Skin epidermis (tissue), 12 donors: ENCODE measurements around the gene PPARA.

Experiments used
- H3K27ac ChIP-seq, 21 experiments: fragments of 200-600 bp; sonication (generic) in 11 of 21; one replicate each; pipeline ENCODE4 v1.5.0; 2020; ENCODE audit warnings: mild to moderate bottlenecking in 3 of 21, inconsistent platforms in 2 of 21, moderate library complexity in 2 of 21
- H3K4me3 ChIP-seq, 7 experiments: fragments of 200-600 bp; sonication (generic) in 2 of 7; one replicate each; pipeline ENCODE4 v1.5.0; 2020; ENCODE audit warnings: inconsistent platforms in 2 of 7, mild to moderate bottlenecking in 2 of 7, moderate library complexity in 1 of 7

The PPARA gene

GRCh38 chr22:46150034-46150654 is at the start of gene PPARA:
Gene PPARA (plus strand): TSS chr22:46150526. CDS start chr22:46198384, 47,858 bp downstream.
- Histone ChIP-seq H3K4me3 (peak within 1 kb of the TSS; percentile 79 to 97 (median 88)), H3K27ac (peak within 1 kb of the TSS in 20 of 21 experiments; percentile 34 to 95 (median 84))

DNA sequence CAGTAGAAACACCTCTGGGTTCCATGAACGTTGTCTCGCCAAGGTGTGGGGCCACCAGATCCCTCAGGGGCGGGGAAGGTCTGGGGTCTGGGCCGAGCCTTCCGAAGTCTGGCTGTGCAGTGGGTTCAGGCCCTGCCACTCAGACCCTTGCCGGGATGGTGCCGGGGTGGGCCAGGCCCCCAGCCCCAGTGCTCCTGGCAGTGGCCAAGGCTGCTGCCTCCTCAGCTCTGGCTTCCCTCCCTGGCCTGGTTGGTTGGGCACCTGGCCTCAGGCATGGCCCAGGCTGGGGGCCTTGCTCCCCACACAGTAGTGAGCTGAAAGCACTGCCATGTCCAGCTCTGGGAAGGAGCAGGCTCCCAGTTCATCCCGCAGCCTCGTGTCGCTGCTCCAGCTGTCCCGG is 48.2 kb upstream of the PPARA start:
- H3K27ac ChIP-seq = peak overlapping the region in 18 of 21 experiments; percentile 8 to 92 (median 82)
- H3K4me3 ChIP-seq = no peak overlapping the region

GRCh38 chr22:46102752-46103151 is 47.6 kb upstream of the PPARA start:
- Histone ChIP-seq H3K27ac (peak overlapping the region in 19 of 21 experiments; percentile 4 to 92 (median 83)), H3K4me3 (no peak overlapping the region)

DNA sequence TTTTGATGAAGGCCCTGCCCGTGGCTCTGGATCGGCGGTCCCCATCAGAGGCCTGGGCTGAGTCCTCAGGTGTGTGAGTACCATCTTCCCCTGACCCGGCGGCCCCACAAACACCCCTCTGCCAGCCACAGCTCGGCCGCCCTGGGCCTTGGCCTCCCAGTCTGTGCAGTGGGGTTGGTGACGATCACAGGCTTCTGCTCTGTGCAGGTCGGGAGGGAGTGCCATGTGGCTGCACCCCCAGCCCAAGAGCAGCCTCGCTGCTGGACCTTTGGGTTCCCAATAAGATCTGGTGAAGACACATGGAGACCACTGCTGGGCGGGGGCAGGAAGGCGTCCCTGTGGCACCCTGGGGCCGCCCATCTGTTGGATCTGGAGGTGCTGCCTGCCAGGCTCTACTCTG is 47.1 kb upstream of the PPARA start:
- Histone ChIP-seq H3K27ac (peak overlapping the region in 20 of 21 experiments; percentile 4 to 92 (median 82)), H3K4me3 (no peak overlapping the region)

DNA sequence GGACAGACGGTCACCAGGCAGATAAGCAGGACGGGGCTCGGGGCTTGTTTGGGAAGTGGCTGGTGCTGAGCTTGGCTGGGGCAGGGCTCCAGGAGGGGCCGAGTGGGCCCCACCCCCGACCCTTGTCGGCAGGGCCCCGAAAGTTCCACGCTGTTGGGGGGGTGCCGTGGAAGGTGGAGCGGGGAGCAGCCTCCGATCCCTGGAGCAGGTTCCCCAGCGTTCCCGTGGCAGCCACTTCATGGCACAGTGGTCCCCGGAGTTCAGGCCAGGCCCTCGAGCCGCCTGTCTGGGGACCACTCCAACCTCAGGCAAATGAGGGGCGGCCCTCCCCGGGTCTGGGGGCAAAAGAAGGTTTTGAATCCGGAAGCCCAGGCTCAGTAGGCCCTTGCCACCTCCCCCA is 46.7 kb upstream of the PPARA start:
- H3K4me3 ChIP-seq = no peak overlapping the region
- H3K27ac ChIP-seq = peak overlapping the region in 19 of 21 experiments; percentile 57 to 92 (median 83)

DNA sequence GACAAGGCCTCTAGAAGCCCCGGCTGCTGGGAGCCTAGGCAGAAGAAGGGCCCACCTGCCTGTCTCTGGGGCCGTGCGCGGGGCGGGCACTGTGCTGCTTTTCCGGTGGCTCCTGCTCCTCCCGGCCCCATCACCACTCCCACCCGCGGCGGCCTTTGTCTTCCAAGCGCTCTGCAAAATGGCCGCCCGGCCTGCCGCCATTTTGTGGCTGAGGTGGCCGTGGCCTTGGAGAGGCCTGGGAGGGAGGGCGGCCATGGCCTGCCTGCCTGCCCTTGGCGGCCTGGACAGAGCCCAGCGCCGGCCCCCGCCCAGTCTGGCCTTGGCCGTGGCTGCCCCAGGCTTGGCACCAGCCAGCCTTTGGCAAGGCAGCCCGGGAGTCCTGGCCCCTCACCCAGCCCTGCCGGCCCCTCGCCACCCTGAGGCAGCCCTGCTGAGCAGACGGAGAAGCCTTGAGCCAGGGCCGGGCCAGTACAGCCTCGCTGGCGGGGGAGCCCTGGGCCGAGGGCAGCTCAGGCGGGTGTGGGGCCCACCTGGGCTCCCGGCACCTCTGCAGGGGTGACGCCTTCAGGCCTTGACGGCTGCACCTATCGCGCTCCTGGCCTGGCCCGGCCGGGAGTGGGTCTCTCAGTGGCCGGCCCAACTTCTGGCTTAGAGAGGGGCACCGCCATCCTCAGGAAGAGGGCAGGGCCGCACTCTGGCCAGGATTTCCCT is 46.0 kb upstream of the PPARA start:
- Histone ChIP-seq H3K27ac (peak overlapping the region in 20 of 21 experiments; percentile 57 to 92 (median 82)), H3K4me3 (no peak overlapping the region)

- Histone ChIP-seq H3K4me3 (no peak overlapping the region), H3K27ac (peak overlapping the region in 20 of 21 experiments; percentile 57 to 92 (median 82))
Measured at GRCh38 chr22:46104881-46105493, 45.3 kb upstream of the PPARA start.

GRCh38 chr22:46105494-46106278 is 44.6 kb upstream of the PPARA start:
- Histone ChIP-seq H3K27ac (peak overlapping the region in 20 of 21 experiments; percentile 61 to 92 (median 82)), H3K4me3 (no peak overlapping the region)

DNA sequence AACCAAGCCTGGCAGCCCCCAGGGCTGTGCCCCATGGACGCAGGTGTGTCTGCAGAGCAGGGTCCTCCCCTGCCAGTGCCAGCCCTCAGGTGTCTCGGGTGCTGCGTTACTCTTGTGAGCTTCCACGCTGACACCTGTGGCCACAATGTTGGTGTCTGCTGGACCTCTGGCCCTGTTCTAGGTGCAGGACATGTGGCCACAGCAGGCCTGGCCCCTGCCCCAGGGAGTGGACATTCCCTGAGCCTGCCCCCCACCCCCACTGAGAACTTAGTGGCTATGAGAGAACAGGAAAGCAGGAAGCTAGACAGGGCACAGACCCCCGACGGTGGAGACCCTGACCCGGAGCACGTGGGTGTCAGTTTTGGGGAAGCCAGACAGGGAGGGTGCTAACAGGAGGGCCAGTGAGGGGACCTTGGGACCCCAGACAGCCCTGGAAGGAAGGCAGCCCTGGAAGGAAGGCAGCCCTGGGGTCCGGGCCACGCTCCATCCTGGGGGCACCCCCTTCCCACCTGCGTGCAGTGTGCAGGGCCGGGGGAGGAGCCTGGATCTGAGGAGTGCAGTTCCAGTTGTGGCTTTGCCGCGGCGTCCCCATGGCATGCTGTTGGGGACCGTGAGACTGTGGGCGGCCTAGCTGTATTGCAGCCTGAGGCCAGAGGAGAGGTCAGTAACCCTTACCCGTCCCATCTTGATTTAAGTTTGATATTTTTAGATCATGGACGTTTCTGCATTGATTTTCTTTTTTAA is 43.9 kb upstream of the PPARA start:
- Histone ChIP-seq H3K27ac (peak overlapping the region in 20 of 21 experiments; percentile 61 to 92 (median 82)), H3K4me3 (no peak overlapping the region)

DNA sequence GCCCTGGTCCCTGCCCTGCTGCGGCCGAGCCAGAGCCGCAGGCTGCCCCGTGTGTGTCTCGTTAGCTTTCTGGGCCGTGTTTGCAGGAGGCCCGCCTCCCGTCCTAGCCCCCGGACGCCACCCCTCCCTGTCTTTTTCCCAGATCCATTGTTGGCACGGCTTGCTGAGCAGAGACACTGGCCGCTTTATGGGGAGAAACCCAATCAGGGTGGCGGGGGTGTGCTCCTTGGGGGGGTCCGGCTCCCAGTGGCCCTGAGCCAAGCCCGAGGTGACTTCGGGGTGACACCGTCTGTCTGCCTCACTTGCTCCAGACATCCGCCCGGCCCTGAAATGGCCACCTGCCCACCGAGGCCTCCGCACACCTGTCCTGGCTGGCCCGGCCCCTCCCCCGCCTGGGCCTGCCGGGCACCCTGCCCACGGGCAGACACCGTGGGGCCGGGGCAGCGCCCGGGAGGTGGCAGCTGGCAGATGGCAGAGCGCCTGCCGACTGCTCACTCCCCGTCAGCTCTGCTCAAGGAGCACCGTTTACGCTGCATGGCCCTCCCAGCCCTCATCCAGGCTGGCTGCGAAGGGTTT is 43.1 kb upstream of the PPARA start:
- peak overlapping the region in 20 of 21 experiments; percentile 61 to 92 (median 82) for H3K27ac ChIP-seq
- no peak overlapping the region for H3K4me3 ChIP-seq

DNA sequence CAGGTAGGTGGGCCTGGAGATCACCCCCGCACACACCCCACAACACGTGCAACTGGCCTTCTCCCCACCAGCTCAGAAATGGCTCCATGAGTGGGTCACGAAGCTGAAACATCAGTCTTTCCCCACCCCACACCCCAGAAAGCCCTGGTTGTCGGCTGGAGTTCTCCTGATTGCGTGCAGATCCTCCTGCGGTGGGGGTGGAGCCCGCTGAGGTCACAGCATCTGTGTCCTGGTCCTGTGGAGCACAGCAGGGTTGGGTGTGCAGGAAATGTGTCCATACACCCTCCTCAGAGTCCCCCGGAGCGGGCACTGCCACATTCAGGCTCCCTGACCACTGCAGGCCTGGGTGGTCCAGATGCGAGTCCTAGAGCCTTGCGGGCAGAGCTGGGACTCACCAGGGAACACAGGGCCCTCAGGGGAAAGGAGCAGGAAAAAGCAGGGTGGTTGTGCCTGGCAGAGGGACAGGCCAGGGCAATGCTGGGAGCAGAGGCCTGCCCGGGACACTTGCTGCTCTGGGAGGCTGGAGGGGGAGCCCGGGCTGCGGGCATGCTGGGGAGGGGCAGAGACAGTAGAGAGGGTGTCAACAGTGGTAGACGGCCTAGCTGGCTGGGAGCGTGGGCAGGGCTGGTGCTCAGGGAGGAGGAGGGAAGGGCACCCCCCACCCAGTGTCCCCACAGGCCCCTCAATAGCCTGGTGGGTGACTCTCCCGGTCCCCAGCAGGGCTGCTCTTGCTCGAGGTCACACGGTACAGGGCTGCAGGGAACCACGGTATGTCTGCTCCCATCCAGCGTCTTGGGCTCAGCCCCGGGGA is 42.4 kb upstream of the PPARA start:
- Histone ChIP-seq H3K27ac (peak overlapping the region in 20 of 21 experiments; percentile 61 to 92 (median 82)), H3K4me3 (no peak overlapping the region)

DNA sequence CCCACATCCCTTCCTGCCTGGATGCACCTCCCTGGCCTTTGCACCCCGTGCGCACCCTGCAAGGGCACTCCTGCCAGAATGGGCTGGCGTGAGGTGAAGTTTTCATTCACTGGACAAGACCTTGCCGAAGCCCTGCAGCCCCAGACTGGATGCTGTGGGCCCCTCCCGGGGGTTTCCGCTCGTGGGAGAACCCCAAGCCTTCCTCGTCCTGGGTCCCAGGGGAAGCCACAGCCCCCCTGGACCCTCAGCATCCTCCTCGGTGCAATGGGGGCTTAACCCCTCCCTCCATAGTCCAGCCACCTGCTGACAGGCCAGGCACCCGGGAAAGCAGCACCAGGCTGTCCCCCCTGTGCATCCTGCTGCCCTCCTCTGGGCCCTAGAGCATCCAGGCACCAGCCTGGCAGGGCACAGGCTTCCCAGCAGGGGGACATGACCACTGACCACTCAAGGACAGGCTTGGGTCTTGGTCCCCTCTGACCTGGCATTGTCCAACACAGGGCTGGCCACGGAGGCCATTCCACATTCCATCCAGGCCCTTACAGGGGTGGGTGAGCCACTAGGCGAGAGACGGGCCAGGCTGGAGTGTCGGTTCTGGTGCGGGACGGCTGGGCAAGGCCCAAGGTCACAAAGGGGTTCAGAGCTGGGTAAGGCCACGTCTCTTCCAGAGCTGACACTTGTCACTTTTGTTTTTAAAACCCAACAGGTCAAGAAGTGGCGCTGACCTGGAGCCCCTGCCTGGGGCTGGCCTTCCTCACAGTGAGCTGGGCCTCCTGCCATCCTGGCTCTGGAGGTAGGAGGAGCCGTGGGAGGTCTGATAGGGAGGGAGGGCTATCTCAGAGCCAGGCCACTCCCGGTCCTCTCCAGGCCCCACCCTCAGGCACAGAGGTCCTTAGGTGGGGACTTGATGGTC is 41.5 kb upstream of the PPARA start:
- no peak overlapping the region for H3K4me3 ChIP-seq
- peak overlapping the region in 17 of 21 experiments; percentile 16 to 92 (median 83) for H3K27ac ChIP-seq

GRCh38 chr22:46109474-46110003 is 40.8 kb upstream of the PPARA start:
- Histone ChIP-seq H3K27ac (peak overlapping the region in 16 of 21 experiments; percentile 7 to 92 (median 76)), H3K4me3 (no peak overlapping the region)

DNA sequence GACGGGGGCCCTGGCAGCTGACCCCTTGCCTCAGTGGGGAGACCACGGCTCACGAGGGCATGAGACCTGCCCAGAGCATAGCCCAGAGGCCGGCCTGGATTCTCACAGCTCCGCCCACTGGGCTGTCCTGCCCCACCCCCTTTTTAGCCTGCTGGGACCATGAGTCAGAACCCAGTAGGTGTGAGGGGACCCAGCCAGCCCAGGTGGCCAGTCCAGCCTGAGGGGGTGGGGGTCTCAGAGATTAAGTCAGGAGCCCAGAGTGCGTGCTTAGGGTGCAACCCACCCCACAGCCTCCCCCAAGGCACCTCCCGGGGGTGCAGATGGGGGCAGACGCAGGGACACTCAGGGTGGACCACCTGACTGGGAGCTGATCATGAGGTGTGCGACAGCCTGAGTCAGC is 40.1 kb upstream of the PPARA start:
- Histone ChIP-seq H3K27ac (peak overlapping the region in 15 of 21 experiments; percentile 5 to 92 (median 76)), H3K4me3 (no peak overlapping the region)

DNA sequence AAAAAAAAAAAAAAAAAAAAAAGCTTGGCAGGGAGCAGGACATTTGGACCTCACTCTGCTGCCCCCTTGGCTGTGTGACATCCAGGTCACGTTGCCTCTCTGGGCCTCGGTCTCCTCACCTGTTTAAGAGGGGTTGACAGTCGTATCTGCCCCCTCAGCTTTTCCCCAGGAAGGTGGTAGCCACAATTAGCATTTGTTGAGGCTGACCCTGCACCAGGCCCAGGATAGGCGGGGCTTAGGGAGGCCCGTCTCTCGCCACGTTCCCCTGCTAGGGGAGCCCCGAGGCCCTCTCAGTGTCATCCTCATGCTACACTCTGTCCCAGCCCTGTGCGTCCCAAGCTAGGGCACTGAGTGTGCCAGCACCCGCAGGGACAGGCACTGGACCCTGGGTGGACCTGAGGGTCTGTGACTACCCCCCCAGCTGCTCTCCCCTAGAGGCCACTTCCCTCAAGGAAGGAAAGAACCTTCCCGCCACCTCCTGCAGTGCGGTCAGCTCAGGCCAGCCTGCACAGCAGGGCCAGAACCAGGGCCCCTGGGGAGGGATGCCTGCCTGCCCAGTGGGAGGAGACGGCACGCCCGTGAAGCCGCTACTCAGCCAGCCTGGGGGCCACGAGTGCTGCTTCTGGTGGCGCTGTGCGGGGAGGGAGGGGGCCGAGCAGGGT is 38.5 kb upstream of the PPARA start:
- Histone ChIP-seq H3K4me3 (no peak overlapping the region), H3K27ac (peak overlapping the region in 16 of 21 experiments; percentile 3 to 84 (median 29))

GRCh38 chr22:46112405-46112804 is 37.9 kb upstream of the PPARA start:
- Histone ChIP-seq H3K4me3 (no peak overlapping the region), H3K27ac (peak overlapping the region in 15 of 21 experiments; percentile 3 to 84 (median 32))
